Adrenal gland (tissue), 12 donors: Measurements from ENCODE around the gene RBFOX1. TPM values are rescaled to one million over a fixed set of nuclear protein-coding genes. Genes with fewer than 3 reads are reported as not detected.

Experiments used
- DNase-seq, 7 donors: peaks; one replicate each; pipeline ENCODE4 v3.0.0-alpha.2; 2019 to 2020
- H3K27ac ChIP-seq, 5 donors: fragments of 200-600 bp; sonication (generic) in 4 of 5; 1 replicate in 3 of 5; 2 replicates in 2 of 5; pipeline versions ENCODE4 v1.5.1 to v1.8.0; 2016 to 2020; ENCODE audit warnings: mild to moderate bottlenecking in 1 of 5
- H3K27me3 ChIP-seq: fragments of 200-600 bp; 2 replicates; pipeline ENCODE4 v1.8.0; 2021
- H3K36me3 ChIP-seq, 2 donors: fragments of 200-600 bp; replicated peaks in 1 of 2; 1 replicate in 1 of 2; 2 replicates in 1 of 2; pipeline versions ENCODE4 v1.5.1 to v1.8.0; 2018 to 2022
- H3K4me1 ChIP-seq, 2 donors: fragments of 200-600 bp; replicated peaks in 1 of 2; 1 replicate in 1 of 2; 2 replicates in 1 of 2; pipeline versions ENCODE4 v1.5.1 to v1.8.0; 2018 to 2021
- H3K4me3 ChIP-seq, 4 donors: fragments of 200-600 bp; sonication (generic) in 3 of 4; one replicate each; pipeline ENCODE4 v1.5.1; 2016 to 2018
- H3K9me3 ChIP-seq, 3 donors: fragments of 200-600 bp; sonication (generic) in 1 of 3; replicated peaks in 1 of 3; 1 replicate in 2 of 3; 2 replicates in 1 of 3; pipeline versions ENCODE4 v1.5.1 to v1.8.0; 2016 to 2021
- POLR2A ChIP-seq, 2 donors: fragments of 450-650 bp; IDR thresholded peaks; one replicate each; pipeline ENCODE4 v1.6.1; 2017; ENCODE audit warnings: antibody characterized with exemption in 2 of 2, mild to moderate bottlenecking in 2 of 2, moderate library complexity in 1 of 2
- WGBS, 4 donors: extraction: QIAGEN DNeasy Blood & Tissue Kit in 2 of 4; methylation state at CpG; one replicate each; pipeline versions ENCODE4 v1.1.5 to v1.1.7; 2013 to 2017; 5-methylcytosine and 5-hydroxymethylcytosine counted together
- intact Hi-C, 2 donors: fragments of 100-400 bp; cut with DNase I; formaldehyde crosslinking; loops; one replicate each; pipeline versions ENCODE4 v1.14.1 to v1.15.0; 2022 to 2023
- polyA plus RNA-seq, 3 donors: library from polyadenylated mRNA; stranded (reverse); fragments of 200-250 nt in 2 of 3; fragments of 350-450 nt in 1 of 3; fragmentation: Illumina TruSeq in 1 of 3; extraction: RNeasy Lipid Tissue Mini Kit (QIAGEN cat#74804) in 1 of 3; gene quantifications; one replicate each; pipeline ENCODE4 v1.2.3, GENCODE V29; 2013 to 2014
- total RNA-seq, 9 donors: library from RNA; depleted of rRNA in 4 of 9; stranded (reverse); fragments of >200 nt in 4 of 9; fragments of 120-200 nt in 1 of 9; fragmentation: NEBNext Ultra II Directional in 1 of 9; extraction: Animal tissue kit (Norgen Biotek cat#: 25700) in 1 of 9; gene quantifications; one replicate each; pipeline versions ENCODE4 v1.1.0 to v1.2.4, GENCODE V29; 2013 to 2023
- TF ChIP-seq, protein P1 (sequence below), 6 experiments: fragments of 450-650 bp in 4 of 6; fragments of 200-600 bp in 2 of 6; sonication (generic) in 1 of 6; IDR thresholded peaks; 1 replicate in 5 of 6; 2 replicates in 1 of 6; pipeline versions ENCODE4 v1.5.1 to v1.8.0; 2016 to 2021; ENCODE audit warnings: antibody characterized with exemption in 6 of 6, mild to moderate bottlenecking in 2 of 6, moderate library complexity in 1 of 6
- donor health status: healthy with polysubstance abuse.
- donor health status: Bipolar disorder and iron deficiency.
- donor health status: DM: yes; HTN: yes; CAD: no.
- donor health status: DM: no; HTN: no; CAD: no.
- donor health status: DM: no; HTN: no; CAD: no.
- donor health status: DM: yes; HTN: yes; CAD: no.

Gene RBFOX1
- total and polyA plus RNA-seq, 12 donors: 0.19 to 6.3 (median 0.71) TPM; not detected in 4

GRCh38 chr16:7614021-7614795 is 281.6 kb downstream of the RBFOX1 start:
- no peak for DNase-seq
- Histone ChIP-seq H3K4me3 (no peak overlapping the region), H3K4me1 (no peaks in the 10 kb centered on the region), H3K36me3 (no peaks in the 10 kb centered on the region), H3K27ac (no peak overlapping the region), H3K27me3 (no peaks in the 10 kb centered on the region), H3K9me3 (no peaks in the 10 kb centered on the region)
- TF ChIP-seq, protein P1, sequence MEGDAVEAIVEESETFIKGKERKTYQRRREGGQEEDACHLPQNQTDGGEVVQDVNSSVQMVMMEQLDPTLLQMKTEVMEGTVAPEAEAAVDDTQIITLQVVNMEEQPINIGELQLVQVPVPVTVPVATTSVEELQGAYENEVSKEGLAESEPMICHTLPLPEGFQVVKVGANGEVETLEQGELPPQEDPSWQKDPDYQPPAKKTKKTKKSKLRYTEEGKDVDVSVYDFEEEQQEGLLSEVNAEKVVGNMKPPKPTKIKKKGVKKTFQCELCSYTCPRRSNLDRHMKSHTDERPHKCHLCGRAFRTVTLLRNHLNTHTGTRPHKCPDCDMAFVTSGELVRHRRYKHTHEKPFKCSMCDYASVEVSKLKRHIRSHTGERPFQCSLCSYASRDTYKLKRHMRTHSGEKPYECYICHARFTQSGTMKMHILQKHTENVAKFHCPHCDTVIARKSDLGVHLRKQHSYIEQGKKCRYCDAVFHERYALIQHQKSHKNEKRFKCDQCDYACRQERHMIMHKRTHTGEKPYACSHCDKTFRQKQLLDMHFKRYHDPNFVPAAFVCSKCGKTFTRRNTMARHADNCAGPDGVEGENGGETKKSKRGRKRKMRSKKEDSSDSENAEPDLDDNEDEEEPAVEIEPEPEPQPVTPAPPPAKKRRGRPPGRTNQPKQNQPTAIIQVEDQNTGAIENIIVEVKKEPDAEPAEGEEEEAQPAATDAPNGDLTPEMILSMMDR (IDR thresholded peaks at IDR 0.05): no peak
- TF ChIP-seq POLR2A (IDR thresholded peaks at IDR 0.05): no peak
- WGBS, 4 donors: 44 to 49% (median 46%) methylated on average over 7 of the region's 7 CpGs
- intact Hi-C loops: no loop called here

DNA sequence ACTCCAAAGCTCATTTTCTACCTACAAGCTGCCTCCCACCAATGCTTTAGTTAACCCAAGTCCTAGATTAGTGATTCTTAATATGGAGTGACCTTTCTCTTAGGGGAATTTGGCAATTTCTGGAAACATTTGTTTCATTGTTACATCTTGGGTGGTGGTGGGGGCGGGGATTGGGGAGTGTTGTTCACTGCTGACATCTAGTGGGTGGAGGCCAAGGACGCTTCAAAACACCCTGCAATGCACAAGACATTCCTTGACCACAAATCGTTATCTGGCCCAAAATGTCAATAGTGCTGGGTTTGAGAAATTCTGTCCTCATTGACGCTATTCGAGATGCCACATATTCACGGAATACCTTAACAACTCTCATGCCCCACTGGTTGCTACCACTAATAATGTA is 282.9 kb downstream of the RBFOX1 start:
- H3K9me3 ChIP-seq: no peaks in the 10 kb centered on the region
- no peaks in the 10 kb centered on the region for H3K27me3 ChIP-seq
- no peaks in the 10 kb centered on the region for H3K4me1 ChIP-seq
- intact Hi-C loops: no loop called here
- H3K4me3 ChIP-seq: no peak overlapping the region
- H3K36me3 ChIP-seq: no peaks in the 10 kb centered on the region
- no peak for TF ChIP-seq POLR2A (IDR thresholded peaks at IDR 0.05)
- TF ChIP-seq, protein P1 (IDR thresholded peaks at IDR 0.05): no peak
- 76 to 91% (median 87%) methylated on average over 6 of the region's 6 CpGs for WGBS, 4 donors
- DNase-seq: peak in 1 of 7 donors; percentile 1
- no peak overlapping the region for H3K27ac ChIP-seq

GRCh38 chr16:7624871-7625766 is 292.5 kb downstream of the RBFOX1 start:
- DNase-seq: no peak
- intact Hi-C loops: no loop called here
- no peaks in the 10 kb centered on the region for H3K4me1 ChIP-seq
- no peak overlapping the region for H3K4me3 ChIP-seq
- no peaks in the 10 kb centered on the region for H3K9me3 ChIP-seq
- H3K36me3 ChIP-seq: no peaks in the 10 kb centered on the region
- 74 to 83% (median 75%) methylated on average over 14 of the region's 14 CpGs for WGBS, 4 donors
- H3K27me3 ChIP-seq: no peaks in the 10 kb centered on the region
- TF ChIP-seq, protein P1 (IDR thresholded peaks at IDR 0.05): no peak
- TF ChIP-seq POLR2A (IDR thresholded peaks at IDR 0.05): no peak
- no peak overlapping the region for H3K27ac ChIP-seq

GRCh38 chr16:7628981-7629380 is 296.3 kb downstream of the RBFOX1 start:
- no peaks in the 10 kb centered on the region for H3K36me3 ChIP-seq
- TF ChIP-seq, protein P1 (IDR thresholded peaks at IDR 0.05): no peak
- TF ChIP-seq POLR2A (IDR thresholded peaks at IDR 0.05): no peak
- 71 to 75% (median 74%) methylated on average over 6 of the region's 6 CpGs for WGBS, 4 donors
- H3K4me1 ChIP-seq: no peaks in the 10 kb centered on the region
- DNase-seq: no peak
- H3K4me3 ChIP-seq: no peak overlapping the region
- no peaks in the 10 kb centered on the region for H3K9me3 ChIP-seq
- H3K27ac ChIP-seq: no peak overlapping the region
- intact Hi-C loops: no loop called here
- H3K27me3 ChIP-seq: no peaks in the 10 kb centered on the region
